Right ventricle myocardium inferior (tissue), 1 donor: ENCODE measurements around the gene ZNF648. TPM values are rescaled to one million over a fixed set of nuclear protein-coding genes. Genes with fewer than 3 reads are reported as not detected.
"Not testable (repeated sequence)": the region's sequence is repeated elsewhere in the genome, so short reads cannot be mapped to it uniquely, and the experiment has no call there.

Experiments
- ATAC-seq: fragments of 200-7000 bp; cut with Tn5 transposase; one replicate; pipeline ENCODE4 v1.9.1; 2020; ENCODE audit warnings: mild to moderate bottlenecking, moderate library complexity
- DNase-seq: peaks from one replicate; pipeline ENCODE4 v3.0.0; 2021; ENCODE audit errors: missing footprints
- intact Hi-C: fragments of 100-400 bp; cut with DNase I; formaldehyde crosslinking; loops from one replicate; pipeline ENCODE4 v1.11.0; 2022
- long read RNA-seq: library from polyadenylated mRNA; unstranded; transcript quantifications from one replicate; pipeline ENCODE4 v2.0.0, GENCODE V29; 2021
- total RNA-seq: library from RNA; stranded (reverse); fragmentation: NEBNext Ultra II Directional; extraction: Animal tissue kit (Norgen Biotek cat#: 25700); gene quantifications from one replicate; pipeline ENCODE4 v1.2.1, GENCODE V29; 2021
- donor health status: DM: no; HTN: yes; CAD: no; lungs with severe emphysema.

Gene ZNF648, protein sequence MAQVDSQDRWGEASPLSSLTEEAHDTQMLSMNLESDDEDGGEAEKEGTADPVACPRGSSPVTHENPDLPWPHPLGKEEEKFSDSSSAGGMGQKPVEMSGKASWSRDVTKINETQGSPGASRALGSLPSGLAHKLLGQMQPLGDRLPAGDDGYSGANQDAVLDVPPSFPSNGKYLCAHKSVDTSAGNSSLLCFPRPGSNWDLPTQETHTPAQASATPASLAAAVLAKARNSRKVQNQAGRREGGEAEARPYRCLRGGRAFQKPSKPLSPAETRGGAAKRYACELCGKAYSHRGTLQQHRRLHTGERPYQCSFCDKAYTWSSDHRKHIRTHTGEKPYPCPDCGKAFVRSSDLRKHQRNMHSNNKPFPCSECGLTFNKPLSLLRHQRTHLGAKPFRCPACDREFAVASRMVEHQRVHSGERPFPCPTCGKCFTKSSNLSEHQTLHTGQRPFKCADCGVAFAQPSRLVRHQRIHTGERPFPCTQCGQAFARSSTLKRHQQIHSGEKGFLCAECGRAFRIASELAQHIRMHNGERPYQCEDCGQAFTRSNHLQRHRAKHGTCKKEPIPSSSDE
- not detected for total RNA-seq
- long read RNA-seq = 0 reads

DNA sequence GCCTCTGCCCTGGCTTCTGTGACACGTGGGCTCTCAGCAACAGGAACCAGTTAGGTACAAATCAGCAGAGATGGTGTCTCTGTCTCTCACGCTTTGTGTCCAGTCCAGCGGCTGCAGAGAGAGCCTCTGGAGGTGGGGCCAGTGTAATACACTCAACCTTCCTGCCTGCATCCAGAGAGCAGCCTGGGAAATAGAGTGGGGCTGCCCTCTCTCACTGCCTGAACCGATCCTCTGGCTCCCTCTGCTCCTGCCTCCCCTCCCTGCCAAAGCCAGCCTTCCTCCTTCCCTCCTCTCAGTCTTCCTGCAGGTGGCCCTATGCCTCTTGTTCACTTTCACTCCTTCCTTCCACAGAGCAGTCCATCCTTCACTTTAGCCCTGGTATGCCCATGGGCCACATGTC lies at the start of gene ZNF648:
Gene ZNF648 (minus strand): TSS at position 119 of the 400 bp plus-strand sequence. CDS start 3,702 bp downstream, outside the sequence.
- ATAC-seq = no peak
- no peak for DNase-seq
- intact Hi-C loops = no loop called here

DNA sequence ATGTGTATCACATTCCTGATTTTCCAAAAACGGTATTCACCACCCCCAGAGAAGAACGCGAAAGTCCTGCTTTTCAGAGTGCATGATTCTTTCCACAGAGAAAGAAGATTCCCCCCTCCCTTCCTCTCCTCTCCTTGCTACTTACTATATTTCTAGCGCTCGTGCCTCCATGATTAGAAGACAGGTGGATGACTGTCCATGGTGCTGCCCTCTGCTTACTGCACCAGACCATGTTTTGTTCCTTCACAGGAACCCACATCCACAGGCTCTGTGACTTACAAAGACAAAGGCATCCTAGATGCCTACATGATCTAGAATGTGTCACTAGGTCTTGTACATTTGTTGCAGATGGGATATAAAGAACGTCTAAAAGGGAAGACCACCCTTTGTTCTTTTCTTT lies 49.1 kb upstream of the ZNF648 start:
- no peak for ATAC-seq
- intact Hi-C loops = no loop called here
- no peak for DNase-seq

DNA sequence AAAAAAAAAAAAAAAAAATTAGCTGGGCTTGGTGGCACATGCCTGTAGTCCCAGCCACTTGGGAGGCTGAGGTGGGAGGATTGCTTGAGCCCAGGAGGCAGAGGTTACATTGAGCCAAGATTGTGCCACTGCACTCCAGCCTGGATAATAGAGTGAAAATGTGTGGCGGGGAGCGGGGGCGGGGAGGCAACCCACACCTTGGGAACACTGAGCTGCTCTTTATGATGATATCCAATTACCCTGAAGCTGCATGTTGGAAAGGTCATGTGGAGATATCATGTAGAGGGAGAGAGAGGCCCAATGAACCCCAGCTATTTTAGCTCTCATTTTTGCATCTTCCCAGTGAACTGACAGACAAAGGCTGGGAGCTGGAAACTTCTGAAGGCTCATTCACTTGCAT lies 48.3 kb upstream of the ZNF648 start:
- ATAC-seq = no peak
- intact Hi-C loops = no loop called here
- DNase-seq = no peak

DNA sequence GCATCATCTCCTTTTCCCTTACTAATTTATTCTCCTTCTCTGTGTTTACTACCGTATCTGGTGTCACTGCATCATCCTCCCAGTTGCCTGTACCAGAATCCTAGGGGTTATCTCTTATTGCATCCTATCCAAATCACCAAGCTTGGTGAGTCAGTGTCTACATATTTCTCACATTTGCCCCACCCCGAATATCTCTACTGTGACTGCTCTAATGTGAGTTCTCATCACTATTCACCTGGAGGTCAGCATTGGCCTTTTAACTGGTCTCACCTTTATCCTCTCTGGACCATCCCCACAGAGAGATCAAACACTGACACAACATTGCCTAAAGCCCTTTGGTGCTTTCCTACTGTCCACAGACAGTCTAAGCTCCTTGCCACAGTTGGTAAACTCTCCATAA lies 45.7 kb upstream of the ZNF648 start:
- no peak for DNase-seq
- intact Hi-C loops = no loop called here
- ATAC-seq = no peak

DNA sequence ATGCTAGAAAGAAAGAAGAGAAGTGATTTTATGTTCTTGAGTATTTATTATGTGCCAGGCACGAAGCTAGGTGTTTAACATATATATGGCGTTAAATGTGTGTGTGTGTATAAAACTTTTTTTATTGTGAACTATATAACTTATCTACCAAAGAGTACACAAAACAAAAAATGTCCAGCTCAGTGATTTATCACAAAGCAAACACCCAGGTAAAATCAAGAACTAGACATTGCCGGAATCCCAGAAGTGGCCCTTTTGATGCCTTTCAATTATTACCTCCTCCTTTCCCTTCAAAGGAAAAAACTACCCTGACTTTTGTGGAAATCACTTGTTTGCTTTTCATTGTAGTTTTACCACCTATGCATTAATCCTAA lies 40.5 kb upstream of the ZNF648 start:
- intact Hi-C loops = no loop called here
- no peak for ATAC-seq
- DNase-seq = no peak

DNA sequence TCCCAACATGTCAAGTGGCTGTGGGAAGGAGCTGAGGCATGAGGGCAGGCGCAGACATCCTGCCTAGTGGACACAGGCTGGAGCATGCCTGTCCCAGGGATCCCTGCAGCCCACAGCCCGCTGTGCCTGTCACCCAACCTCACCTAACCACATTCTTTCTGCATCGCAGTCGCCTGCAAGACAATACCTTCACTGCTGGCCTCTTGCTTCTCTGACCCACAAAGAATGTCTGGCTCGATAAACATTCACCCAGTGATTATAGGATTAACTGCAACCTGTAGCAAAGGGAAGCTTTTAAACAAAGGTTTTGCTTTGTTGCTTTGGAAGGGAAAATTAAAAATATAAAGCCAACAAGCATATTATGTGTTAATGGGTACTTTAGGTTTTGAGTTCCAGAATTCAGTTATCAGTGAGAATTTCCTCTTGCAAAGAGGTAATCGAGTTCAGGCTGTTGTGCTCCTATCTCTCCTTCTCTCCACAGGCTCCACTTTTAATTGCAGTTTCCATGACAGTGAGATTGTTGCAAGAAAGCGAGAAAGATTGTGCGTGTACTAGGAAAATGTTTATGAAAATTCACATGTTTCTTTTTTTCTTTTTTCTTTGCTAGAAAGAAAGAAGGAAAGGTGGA lies 40.0 kb upstream of the ZNF648 start:
- DNase-seq (no peak), ATAC-seq (no peak)
- intact Hi-C loops = no loop called here

DNA sequence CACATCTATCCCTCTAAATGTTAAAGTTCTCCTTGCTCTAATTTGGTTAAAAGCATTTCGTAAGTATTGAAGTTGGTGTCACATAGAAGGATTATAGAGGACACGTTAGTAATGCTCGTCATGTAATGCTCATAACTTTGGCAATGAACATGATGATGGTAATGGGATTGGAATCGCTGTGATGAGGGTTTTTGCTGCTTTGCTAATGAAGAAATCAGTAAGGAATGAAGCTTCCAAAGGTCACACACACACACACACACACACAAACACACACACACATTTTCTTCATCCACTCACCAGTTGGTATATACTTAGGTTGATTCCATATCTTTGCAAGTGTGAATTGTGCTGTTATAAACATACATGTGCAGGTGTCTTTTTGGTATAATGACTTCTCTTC lies 36.8 kb upstream of the ZNF648 start:
- ATAC-seq (no peak), DNase-seq (no peak)
- intact Hi-C loops = no loop called here

DNA sequence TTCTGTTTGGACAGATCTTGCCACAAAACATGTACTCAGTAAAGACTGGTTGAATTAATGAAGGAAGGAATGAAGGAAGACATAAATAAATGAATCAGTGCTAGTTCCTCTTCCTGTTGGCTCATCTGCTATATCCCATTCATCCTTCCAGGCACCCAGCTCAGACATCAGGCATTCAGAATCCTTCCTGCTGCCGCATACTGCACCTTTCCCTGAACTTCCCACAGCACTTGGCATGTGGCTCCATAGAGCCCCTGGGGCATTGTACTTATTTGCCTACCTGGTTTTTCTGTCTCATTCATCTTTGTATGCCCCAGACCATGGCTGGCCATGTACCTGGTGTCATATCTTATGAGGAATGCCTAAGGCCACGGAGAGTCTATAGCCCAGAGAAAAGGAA lies 34.4 kb upstream of the ZNF648 start:
- DNase-seq (no peak), ATAC-seq (no peak)
- intact Hi-C loops = no loop called here

DNA sequence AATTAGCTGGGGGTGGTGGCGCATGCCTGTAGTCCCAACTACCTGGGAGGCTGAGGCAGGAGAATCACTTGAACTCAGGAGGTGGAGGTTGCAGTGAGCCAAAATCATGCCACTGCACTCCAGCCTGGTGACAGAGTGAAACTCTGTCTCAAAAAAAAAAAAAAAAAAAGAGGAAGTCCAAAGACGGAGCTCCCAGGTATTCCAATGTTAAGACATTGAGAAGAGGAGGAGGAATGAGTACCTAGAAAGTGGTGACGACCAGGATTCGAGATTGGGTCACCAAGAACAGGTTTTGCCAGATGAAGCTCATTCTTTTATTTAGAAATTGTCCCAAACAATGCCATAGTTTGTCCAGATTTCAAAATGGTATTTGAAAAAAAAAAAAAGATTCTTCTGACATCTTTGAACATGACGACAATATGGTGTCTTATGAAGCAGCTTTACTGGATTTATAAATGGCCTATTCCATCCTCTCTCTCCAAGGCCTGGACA lies 33.0 kb upstream of the ZNF648 start:
- intact Hi-C loops, ATAC-seq, DNase-seq: not testable (repeated sequence)

DNA sequence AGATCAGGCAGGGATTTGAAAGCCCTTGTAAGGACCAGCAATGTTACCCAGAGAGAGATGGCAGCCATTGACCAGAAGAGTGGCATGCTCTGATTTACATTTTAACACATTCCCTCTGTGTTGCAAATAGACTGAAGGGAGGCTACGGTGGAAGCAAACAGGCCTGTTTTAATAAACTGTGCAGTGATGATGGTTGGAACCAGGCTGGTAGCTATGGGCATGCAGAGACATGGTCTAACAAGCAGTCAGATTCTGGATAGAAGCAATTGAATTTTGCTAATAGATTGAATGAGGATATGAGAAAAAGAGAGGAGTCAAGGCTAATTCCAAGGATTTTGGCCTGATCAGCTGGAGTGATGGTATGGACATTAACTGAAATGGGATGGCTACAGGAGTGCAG lies 32.3 kb upstream of the ZNF648 start:
- intact Hi-C loops = no loop called here
- ATAC-seq (no peak), DNase-seq (no peak)

DNA sequence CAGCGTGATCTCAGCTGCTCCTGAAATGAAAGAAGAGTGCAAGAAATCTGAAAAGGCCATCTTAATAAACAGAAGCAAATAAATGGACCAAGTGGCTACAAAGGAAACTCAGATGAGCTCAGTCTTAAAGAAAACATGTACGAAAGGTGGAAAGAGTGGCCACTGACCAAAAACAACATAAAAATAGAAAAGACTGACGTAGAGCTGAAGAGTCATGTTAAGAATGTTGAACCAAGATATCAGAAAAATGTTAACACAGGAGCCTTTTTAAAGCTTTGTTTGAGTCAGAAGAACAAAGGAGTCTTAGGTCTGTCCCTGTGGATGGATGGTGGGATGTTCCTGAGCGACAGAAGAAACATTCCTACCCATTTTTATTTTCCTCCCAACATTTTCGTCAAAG lies 30.8 kb upstream of the ZNF648 start:
- DNase-seq (no peak), ATAC-seq (no peak)
- intact Hi-C loops = no loop called here

DNA sequence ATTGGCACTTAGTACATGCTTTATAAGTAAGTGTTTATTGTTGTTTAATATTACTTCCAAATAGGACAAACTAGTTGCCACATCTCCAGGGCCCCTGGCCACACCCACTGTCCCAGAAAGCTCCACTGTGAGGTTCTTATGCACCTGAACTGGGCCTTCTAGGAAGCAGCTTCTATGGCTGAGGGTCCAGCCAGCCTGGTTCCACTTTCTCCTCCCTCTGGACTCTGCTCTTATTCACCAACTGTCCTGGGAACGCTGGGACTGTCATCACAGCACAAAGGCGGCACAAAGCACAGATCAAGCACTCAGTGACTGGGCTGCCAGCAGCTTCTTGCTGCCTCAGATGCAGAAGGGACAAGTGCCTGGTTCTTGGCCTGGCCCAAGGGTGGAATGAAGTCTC lies 29.6 kb upstream of the ZNF648 start:
- intact Hi-C loops = no loop called here
- DNase-seq (no peak), ATAC-seq (no peak)

DNA sequence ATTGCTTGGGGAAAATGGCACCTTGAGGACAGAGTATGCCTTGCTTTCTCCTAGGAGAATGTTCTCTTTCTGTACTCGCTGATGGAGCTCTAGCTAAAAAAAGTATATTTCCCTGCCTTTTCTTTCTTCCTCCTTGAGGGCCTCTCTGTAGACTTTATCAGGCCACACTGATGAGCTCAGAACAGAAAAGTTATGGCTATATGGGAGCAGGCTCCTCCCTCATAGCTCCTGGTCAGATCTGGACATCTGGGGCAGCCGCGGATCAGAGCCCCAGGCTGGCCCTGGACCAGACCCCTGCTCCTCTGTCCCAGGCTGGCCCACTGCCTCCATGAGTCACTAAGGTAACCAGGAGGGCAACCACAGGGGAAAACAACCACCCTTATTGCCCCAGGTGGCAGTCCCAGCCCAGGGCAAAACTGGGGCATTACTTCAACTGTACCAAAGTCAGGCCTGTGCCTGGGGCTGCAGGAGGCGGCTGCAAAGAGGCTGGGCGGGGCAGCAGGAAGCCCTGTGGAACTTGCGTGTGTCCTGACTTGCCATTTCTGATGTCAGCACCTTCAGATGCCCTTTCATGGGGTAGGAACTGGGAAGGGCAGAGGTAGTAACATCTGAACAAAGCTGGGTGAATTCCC lies 26.3 kb upstream of the ZNF648 start:
- DNase-seq = no peak
- intact Hi-C loops = loop anchor here (2.0 to 10.0 kb wide), 2 partner anchors 55 to 697 kb away; partner anchors contain the start of gene NPL
- ATAC-seq = no peak

DNA sequence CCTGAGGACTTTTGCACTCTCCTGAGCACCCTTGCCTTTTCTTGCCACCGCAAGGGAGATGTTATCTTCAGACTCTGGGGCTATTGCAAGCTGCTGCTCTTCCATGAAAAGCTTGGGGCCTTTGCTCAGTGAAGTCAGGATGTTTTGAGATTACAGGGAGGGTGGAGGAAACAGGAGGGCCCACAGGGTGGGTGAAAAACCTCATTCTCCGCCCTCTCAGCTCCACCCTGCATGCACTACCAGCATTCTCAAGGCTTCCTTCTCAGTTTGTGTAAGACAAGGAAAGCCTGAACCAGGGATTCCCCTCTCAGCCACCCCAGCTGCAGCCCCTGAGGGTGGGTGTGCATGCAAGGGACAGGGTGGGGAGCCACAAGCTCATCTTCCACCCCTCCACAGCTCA lies 25.8 kb upstream of the ZNF648 start:
- ATAC-seq (no peak), DNase-seq (no peak)
- intact Hi-C loops = loop anchor here (2.0 to 10.0 kb wide), 2 partner anchors 55 to 697 kb away; partner anchors contain the start of gene NPL

DNA sequence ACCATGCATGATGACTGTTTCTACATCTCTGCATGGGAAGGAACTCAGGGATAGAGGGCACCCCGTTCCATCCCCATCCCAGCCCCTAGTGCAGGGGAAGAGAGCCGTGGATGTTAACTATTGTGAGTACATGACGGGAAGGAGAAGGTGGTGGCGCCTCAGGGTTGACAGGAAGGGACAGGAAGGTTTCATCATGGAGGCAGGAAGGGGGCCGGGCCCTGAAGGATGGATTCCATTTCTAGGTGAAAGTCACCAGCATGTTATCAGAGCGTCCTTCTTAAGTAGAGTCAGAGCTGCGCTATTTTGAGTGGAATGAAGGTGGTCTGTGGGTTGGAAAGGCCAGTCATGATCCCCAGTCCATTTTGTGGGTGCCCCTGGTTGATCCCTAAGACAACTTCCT lies 25.1 kb upstream of the ZNF648 start:
- intact Hi-C loops = loop anchor here (2.0 to 10.0 kb wide), 2 partner anchors 56 to 698 kb away; partner anchors contain the start of gene NPL
- ATAC-seq (no peak), DNase-seq (no peak)

DNA sequence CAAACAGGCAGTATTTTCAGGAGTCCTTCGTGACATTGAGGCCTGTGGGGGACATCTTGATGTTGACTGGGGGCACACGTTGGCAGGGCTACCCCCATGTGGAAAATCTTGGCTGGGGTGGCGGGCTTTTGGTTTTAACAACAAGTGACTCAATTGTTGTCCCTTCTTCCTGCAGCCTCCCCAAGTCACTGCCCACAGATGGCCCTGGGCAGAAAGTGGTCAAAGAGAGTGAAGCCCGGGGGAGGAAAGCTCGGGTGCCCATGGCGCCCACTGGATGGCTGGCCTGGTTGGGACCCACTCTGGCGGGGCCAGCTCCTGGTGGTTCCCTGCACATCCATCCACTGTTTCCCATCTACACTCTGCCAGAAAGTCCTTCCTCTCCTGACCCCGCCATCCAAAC lies 24.6 kb upstream of the ZNF648 start:
- intact Hi-C loops = loop anchor here (2.0 to 10.0 kb wide), 2 partner anchors 57 to 699 kb away; partner anchors contain the start of gene NPL
- ATAC-seq (no peak), DNase-seq (no peak)

DNA sequence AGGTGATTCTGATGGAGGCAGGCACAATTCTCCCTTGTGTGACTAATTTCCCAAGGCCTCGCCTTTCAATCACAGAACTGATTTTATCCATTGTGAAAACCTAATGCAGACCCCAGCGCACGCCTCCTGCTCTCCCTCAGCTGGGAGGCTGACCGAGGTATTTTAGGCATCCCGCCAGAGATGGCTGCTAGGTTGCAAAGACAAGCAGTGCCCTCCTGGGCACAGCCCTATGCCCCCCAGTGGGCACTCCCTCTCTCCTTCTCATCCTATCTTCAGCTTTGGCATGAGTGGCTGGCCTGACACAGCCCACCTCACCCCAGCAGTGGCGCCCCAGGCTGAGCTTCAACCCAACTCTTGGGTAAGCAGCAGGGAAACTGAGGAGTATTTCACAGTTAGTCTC lies 24.2 kb upstream of the ZNF648 start:
- DNase-seq = no peak
- intact Hi-C loops = loop anchor here (1.0 to 10.0 kb wide), 3 partner anchors 57 to 699 kb away; partner anchors contain the start of gene NPL
- no peak for ATAC-seq

DNA sequence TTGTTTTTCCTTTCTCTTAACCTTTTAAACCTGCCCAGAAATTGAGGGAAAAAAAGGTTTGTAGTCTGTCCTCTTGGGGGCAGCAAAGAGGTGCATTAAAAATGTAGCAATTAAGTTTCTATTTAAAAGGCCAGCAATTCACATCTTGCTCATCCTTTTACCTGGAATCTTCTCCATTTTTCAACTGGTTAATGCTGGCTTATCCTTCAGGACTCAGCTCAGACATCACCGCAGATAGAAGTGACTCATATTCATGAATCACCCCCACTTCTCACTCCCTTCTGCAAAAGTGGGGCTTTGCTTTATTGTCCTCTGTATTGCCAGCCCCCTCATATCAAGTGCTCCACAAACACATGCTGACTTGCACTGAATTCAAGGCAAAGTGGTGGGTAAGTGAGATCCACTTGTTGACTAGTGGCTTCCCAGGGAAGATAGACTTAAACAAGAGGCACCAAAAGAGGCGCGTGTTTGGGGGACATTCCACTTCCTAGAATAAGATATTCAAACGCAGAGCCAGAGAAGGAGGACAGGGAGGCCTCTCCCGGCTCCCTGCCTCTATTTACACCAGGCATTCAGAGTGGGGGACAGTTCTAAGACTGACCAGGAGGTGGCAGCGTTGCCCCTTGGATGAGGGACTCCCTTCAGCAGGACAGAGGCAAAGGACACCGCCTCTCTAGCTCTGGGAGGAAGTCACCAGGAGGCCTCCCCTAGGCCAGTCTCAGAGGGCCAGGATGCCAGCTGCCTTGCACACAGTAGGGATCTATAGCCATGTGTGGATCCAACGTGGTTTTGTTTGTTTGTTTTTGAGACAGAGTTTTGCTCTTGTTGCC lies 23.2 kb upstream of the ZNF648 start:
- intact Hi-C loops = loop anchor here (1.0 to 10.0 kb wide), 4 partner anchors 312 to 700 kb away; partner anchors contain the start of genes NPL and RGS16
- DNase-seq (peak; percentile 91), ATAC-seq (peak; percentile 93)
